Measurements from ENCODE around the gene SYT6.

- TF ChIP-seq CTCF (IDR thresholded peaks at IDR 0.05) = no peak
- TF ChIP-seq POLR2AphosphoS5 (IDR thresholded peaks at IDR 0.05) = no peak
- no peak for TF ChIP-seq EP300 (IDR thresholded peaks at IDR 0.05)
Observed at GRCh38 chr1:114196992-114197907, 43.6 kb upstream of the SYT6 start.

Measured in gastroesophageal sphincter (tissue), 3 donors.